Tibial artery (tissue), 4 donors: ENCODE measurements around the gene HDLBP.
"Not testable (repeated sequence)": the region's sequence is repeated elsewhere in the genome, so short reads cannot be mapped to it uniquely, and the experiment has no call there.

Source experiments
- DNase-seq, 2 donors: peaks; one replicate each; pipeline ENCODE4 v3.0.0-alpha.2; 2019
- H3K27ac ChIP-seq, 2 donors: fragments of 200-600 bp; sonication (generic) in 1 of 2; 1 replicate in 1 of 2; 2 replicates in 1 of 2; pipeline ENCODE4 v1.5.1; 2018 to 2019; ENCODE audit warnings: mild to moderate bottlenecking in 1 of 2
- H3K27me3 ChIP-seq, 2 donors: fragments of 200-600 bp; sonication (generic) in 1 of 2; one replicate each; pipeline versions ENCODE4 v1.5.1 to v1.6.0; 2016 to 2019
- H3K36me3 ChIP-seq, 3 donors: fragments of 200-600 bp; sonication (generic) in 2 of 3; one replicate each; pipeline ENCODE4 v1.5.1; 2016 to 2019; ENCODE audit warnings: mild to moderate bottlenecking in 2 of 3
- H3K4me1 ChIP-seq, 4 donors: fragments of 200-600 bp; sonication (generic) in 2 of 4; 1 replicate in 3 of 4; 2 replicates in 1 of 4; pipeline ENCODE4 v1.5.1; 2016 to 2019
- H3K4me3 ChIP-seq, 2 donors: fragments of 200-600 bp; sonication (generic) in 1 of 2; 1 replicate in 1 of 2; 2 replicates in 1 of 2; pipeline ENCODE4 v1.5.1; 2018 to 2019; ENCODE audit warnings: mild to moderate bottlenecking in 2 of 2
- H3K9me3 ChIP-seq, 3 donors: fragments of 200-600 bp; sonication (generic) in 1 of 3; one replicate each; pipeline ENCODE4 v1.5.1; 2016 to 2019
- CTCF ChIP-seq, 2 experiments: fragments of 200-600 bp in 1 of 2; fragments of 450-650 bp in 1 of 2; IDR thresholded peaks; one replicate each; pipeline ENCODE4 v1.5.1; 2017 to 2019; ENCODE audit warnings: antibody characterized with exemption in 2 of 2, mild to moderate bottlenecking in 1 of 2, moderate library complexity in 1 of 2
- intact Hi-C: fragments of 100-400 bp; cut with DNase I; formaldehyde crosslinking; loops from one replicate; pipeline ENCODE4 v1.15.0; 2023; ENCODE audit warnings: low total_unique reads

The HDLBP gene

GRCh38 chr2:241302083-241302482, 13.4 kb downstream of the HDLBP start:
- H3K36me3 ChIP-seq = peaks cover 0 to 6% (median 3%) of the 10 kb centered on the region in 3 donors
- H3K9me3 ChIP-seq = no peaks in the 10 kb centered on the region
- intact Hi-C loops = no loop called here
- H3K27ac ChIP-seq = no peak overlapping the region
- H3K4me1 ChIP-seq = peaks cover 0 to 18% (median 4%) of the 10 kb centered on the region in 4 donors
- no peaks in the 10 kb centered on the region for H3K27me3 ChIP-seq
- no peak overlapping the region for H3K4me3 ChIP-seq
- no peak for TF ChIP-seq CTCF (IDR thresholded peaks at IDR 0.05)
- no peak for DNase-seq

DNA sequence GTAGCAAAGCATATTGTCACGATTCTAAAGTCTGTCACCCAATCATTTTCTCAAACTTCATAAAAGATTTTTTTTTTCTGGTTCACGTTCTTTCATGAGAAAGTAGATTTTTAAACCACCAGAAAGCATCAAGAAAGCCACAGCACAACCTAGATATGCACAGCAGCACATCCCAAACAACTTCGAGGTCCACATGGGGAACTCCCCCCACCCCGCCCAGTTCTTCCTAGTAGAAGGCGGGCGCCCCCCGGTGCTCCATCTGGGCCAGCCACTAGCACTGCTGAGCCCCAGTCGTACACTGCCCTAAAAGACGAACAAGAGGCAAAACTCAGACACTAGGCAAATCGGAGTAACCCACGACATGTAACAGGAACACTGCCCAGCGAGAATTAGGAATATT, 15.5 kb downstream of the HDLBP start:
- no peak for DNase-seq
- H3K9me3 ChIP-seq = no peaks in the 10 kb centered on the region
- H3K4me1 ChIP-seq = peaks cover 0 to 18% (median 4%) of the 10 kb centered on the region in 4 donors
- intact Hi-C loops = no loop called here
- no peak overlapping the region for H3K27ac ChIP-seq
- no peak for TF ChIP-seq CTCF (IDR thresholded peaks at IDR 0.05)
- H3K27me3 ChIP-seq = no peaks in the 10 kb centered on the region
- H3K4me3 ChIP-seq = no peak overlapping the region
- peaks cover 0 to 9% (median 3%) of the 10 kb centered on the region in 3 donors for H3K36me3 ChIP-seq

DNA sequence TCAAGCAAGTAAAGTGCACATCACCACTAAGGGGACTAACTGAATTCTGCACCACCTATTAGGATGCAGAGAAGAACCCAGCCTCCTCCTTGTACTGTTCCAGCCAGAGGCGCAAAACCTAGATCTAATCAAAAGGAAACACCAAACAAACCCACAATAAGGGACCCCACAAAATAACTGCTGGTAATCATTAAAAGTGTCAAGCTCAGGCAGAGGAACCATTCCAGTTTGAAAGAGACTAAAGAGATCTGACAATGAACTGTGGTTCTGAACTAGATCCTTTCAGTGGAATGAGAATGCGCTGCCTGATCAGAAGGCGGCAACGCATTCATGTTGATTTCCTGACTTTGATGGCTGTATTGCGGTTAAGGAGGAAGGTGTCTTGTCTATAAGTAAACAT, 16.8 kb downstream of the HDLBP start:
- H3K27ac ChIP-seq = no peak overlapping the region
- no peak overlapping the region for H3K4me3 ChIP-seq
- no peak for TF ChIP-seq CTCF (IDR thresholded peaks at IDR 0.05)
- DNase-seq = no peak
- H3K4me1 ChIP-seq = peaks cover 0 to 15% (median 4%) of the 10 kb centered on the region in 4 donors
- no peaks in the 10 kb centered on the region for H3K9me3 ChIP-seq
- H3K27me3 ChIP-seq = no peaks in the 10 kb centered on the region
- intact Hi-C loops = no loop called here
- H3K36me3 ChIP-seq = peaks cover 0 to 9% (median 3%) of the 10 kb centered on the region in 3 donors

GRCh38 chr2:241296767-241297166, 18.7 kb downstream of the HDLBP start:
- TF ChIP-seq CTCF (IDR thresholded peaks at IDR 0.05) = no peak
- no peak for DNase-seq
- intact Hi-C loops = no loop called here
- Histone ChIP-seq H3K9me3 (no peaks in the 10 kb centered on the region), H3K36me3 (peaks cover 0 to 9% (median 3%) of the 10 kb centered on the region in 3 donors), H3K27me3 (no peaks in the 10 kb centered on the region), H3K4me1 (peaks cover 0 to 4% (median 2%) of the 10 kb centered on the region in 4 donors), H3K4me3 (no peak overlapping the region), H3K27ac (no peak overlapping the region)

DNA sequence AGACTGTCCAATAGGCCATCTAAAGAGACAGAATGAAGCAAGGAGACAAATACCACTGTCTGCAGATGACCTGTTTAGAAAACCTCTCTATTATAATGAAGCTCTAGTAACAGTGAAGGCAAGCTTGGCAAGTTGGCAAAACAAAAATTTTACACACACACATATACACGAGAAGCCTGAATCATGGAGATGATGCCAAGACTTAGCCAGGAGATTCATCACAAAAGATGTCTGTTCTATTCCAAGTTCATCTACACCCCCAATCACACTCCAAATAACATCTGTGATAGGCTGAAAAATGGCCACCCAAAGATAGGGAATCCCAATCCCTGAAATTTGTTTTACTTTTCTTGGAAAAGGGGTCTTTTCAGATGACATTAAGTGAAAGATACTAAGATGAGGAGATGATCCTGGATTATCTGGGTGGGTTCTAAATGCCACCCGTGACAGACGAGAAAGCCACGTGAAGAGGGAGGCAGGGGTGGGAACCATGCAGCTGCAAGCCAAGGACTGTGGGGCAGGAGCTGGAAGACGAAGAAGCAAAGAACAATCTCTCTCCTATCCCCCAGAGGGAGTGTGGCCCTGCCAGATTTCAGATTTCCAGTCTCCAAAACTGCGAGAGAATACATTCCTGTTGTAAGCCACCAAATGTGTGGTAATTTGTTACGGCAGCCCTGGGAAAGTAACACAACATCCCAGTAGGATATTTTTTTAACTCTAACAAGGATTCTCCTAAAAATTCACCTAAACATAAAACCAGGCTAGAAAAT, 20.0 kb downstream of the HDLBP start:
- no peak for TF ChIP-seq CTCF (IDR thresholded peaks at IDR 0.05)
- H3K9me3 ChIP-seq = no peaks in the 10 kb centered on the region
- H3K36me3 ChIP-seq = peaks cover 0 to 9% (median 3%) of the 10 kb centered on the region in 3 donors
- DNase-seq = no peak
- intact Hi-C loops = no loop called here
- no peak overlapping the region for H3K4me3 ChIP-seq
- no peak overlapping the region for H3K27ac ChIP-seq
- H3K27me3 ChIP-seq = no peaks in the 10 kb centered on the region
- peaks cover 0 to 4% (median 0%) of the 10 kb centered on the region in 4 donors for H3K4me1 ChIP-seq

DNA sequence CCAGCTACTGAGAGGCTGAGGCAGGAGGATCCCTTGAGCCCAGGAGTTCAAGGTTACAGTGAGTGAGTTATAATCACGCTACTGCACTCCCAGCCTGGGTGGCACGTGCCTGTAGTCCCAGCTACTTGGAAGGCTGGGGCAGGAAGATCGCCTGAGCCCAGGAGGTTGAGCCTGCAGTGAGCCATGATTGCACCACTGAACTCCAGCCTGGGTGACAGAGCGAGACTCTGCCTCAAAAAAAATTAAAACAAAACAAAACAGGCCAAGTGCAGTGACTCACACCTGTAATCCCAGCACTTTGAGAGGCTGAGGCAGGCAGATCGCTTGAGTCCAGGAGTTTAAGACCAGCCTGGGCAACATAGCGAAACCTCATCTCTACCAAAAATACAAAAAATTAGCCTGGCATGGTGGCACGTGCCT, 22.1 kb downstream of the HDLBP start:
- H3K27ac ChIP-seq, H3K36me3 ChIP-seq, H3K9me3 ChIP-seq, H3K27me3 ChIP-seq, H3K4me1 ChIP-seq, H3K4me3 ChIP-seq, DNase-seq, intact Hi-C loops: not testable (repeated sequence)
